OCI-LY3 (cell line): ENCODE data around the gene KHSRP.

Experiments
- EZH2phosphoT487 ChIP-seq: fragments of 200-600 bp; shearing (Covaris generic); IDR thresholded peaks from 2 replicates; pipeline ENCODE4 v1.6.1; 2018; ENCODE audit warnings: antibody characterized with exemption, mixed run types, low read depth
- TF ChIP-seq, protein P1 (sequence below): fragments of 200-600, 300-600 bp; sonication (generic); IDR thresholded peaks from 2 replicates; pipeline ENCODE4 v1.5.1; 2014; ENCODE audit warnings: antibody characterized with exemption, low read length, low read depth

- TF ChIP-seq, protein P1, sequence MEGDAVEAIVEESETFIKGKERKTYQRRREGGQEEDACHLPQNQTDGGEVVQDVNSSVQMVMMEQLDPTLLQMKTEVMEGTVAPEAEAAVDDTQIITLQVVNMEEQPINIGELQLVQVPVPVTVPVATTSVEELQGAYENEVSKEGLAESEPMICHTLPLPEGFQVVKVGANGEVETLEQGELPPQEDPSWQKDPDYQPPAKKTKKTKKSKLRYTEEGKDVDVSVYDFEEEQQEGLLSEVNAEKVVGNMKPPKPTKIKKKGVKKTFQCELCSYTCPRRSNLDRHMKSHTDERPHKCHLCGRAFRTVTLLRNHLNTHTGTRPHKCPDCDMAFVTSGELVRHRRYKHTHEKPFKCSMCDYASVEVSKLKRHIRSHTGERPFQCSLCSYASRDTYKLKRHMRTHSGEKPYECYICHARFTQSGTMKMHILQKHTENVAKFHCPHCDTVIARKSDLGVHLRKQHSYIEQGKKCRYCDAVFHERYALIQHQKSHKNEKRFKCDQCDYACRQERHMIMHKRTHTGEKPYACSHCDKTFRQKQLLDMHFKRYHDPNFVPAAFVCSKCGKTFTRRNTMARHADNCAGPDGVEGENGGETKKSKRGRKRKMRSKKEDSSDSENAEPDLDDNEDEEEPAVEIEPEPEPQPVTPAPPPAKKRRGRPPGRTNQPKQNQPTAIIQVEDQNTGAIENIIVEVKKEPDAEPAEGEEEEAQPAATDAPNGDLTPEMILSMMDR: no peak
- TF ChIP-seq EZH2phosphoT487: no peak
Observed at GRCh38 chr19:6413291-6413690, 11.3 kb downstream of the KHSRP start.
